MG63 (cell line): ENCODE measurements around the gene DPP9. TPM values are rescaled to one million over a fixed set of nuclear protein-coding genes. Genes with fewer than 3 reads are reported as not detected.
A peak's percentile ranks its signal among the peaks of the same experiment; 100 is the strongest.
"Not testable (repeated sequence)": the region's sequence is repeated elsewhere in the genome, so short reads cannot be mapped to it uniquely, and the experiment has no call there.

Source experiments
- DNase-seq: peaks from one replicate; pipeline ENCODE4 v3.0.0-alpha.2; 2020
- H3K27me3 ChIP-seq: fragments of 250-450 bp; sonication (Bioruptor Pico); 2 replicates; pipeline ENCODE4 v1.5.1; 2020; ENCODE audit warnings: mild to moderate bottlenecking, moderate library complexity
- H3K36me3 ChIP-seq: fragments of 250-450 bp; sonication (Bioruptor Pico); 2 replicates; pipeline ENCODE4 v1.5.1; 2020; ENCODE audit warnings: mild to moderate bottlenecking, moderate library complexity
- H3K4me3 ChIP-seq: fragments of 250-450 bp; sonication (Bioruptor Pico); 2 replicates; pipeline ENCODE4 v1.5.1; 2020; ENCODE audit warnings: mild to moderate bottlenecking, moderate library complexity
- H3K9me3 ChIP-seq: fragments of 250-450 bp; sonication (Bioruptor Pico); 2 replicates; pipeline ENCODE4 v1.5.1; 2020; ENCODE audit warnings: mild to moderate bottlenecking, moderate library complexity
- total RNA-seq: library from RNA; depleted of rRNA; stranded (reverse); fragments of >200 nt; shearing (Covaris generic); gene quantifications from 2 replicates; pipeline ENCODE4 v1.2.3, GENCODE V29; 2014; ENCODE audit warnings: low replicate concordance

DPP9 gene
- total RNA-seq, 1 experiment from 2014 or later, result 16.1 TPM

DNA sequence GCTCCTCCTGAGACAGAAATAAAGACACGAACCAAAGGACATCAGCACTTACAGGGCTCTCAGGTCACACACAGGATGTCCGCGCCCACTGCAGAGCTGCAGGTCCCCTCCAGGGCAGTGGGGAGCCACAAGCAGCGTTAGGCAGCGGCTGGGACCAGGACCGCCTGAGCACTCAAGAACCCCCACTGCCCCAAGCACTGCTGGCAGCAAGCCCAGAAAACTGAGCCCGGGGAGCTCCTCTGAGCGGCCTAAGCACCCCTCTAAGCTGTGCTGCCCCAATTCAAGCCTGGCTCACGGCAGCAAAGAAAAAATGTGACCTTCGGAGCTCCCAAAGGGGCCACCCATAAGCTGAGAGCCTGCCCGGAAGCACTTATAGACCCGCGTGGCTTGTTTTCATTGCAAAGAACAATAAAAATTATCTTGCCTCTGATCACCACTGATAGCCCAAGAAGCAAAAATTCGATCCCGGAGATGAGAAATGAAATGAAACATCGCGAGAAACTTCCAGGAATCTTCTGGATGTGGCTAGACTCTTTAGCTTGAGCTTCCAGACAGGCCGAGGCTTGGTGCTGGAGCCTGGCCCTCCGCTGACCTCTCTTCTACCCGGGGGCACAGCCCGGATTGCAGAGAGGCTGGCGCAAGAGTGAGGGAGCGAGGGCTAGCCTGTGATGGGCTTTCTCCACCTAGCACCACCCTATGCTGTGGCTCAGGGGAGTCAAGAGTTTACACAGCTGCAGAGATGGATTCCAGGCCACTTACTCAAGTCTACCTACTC, 6.3 kb downstream of the DPP9 start:
- Histone ChIP-seq H3K4me3 (no peak overlapping the region), H3K27me3 (no peaks in the 10 kb centered on the region), H3K36me3 (peaks cover 26% of the 10 kb centered on the region), H3K9me3 (no peaks in the 10 kb centered on the region)
- no peak for DNase-seq

DNA sequence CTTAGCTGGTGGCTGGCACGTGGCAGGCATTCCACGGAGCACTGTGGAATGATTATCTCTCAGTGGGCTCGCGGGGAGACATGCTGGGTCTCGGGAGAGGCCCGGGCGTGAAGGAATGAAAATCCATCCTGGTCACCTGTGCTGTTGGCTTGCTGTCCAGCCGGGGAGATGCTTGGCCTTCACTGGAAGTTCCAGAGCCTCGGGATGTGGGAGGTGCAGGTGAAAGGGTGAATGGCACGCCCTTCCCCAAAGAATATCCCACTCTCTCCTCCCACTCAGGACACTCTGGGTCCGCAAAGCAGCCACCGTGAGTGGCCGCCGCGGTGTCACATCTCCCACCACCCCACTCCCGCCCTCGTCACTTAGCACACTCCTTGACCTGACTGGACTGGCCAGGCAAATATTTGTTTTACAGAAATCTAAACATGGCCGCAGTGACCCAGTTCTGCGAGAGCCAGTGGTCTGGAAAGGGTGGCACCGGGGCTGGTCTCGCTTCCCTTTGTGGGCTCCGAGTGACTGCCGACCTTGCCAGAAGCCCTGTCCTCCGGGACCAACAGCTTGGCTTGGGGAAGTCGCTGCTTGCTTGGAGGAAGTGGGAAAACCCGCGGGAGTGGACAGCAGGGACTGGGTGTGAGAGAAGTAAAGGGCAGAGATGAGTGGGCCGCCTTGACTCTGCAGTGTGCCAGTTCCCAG, 8.0 kb downstream of the DPP9 start:
- H3K36me3 ChIP-seq, result peaks cover 37% of the 10 kb centered on the region

DNA sequence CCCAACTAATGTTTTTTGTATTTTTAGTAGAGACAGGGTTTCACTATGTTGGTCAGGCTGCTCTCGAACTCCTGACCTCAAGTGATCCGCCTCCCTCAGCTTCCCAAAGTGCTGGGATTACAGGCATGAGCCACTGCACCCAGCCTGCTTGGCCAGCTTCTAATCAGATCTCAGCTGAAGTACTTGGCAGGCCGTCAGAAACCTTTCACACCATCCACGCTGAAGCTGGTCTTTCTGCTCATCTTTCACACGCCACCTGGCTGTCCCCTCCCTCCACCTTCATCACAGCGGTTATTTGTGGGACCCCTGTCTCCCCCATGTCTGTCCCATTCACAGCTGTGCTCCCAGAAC, 8.5 kb downstream of the DPP9 start:
- H3K27me3 ChIP-seq, DNase-seq, H3K4me3 ChIP-seq, H3K9me3 ChIP-seq: not testable (repeated sequence)
- H3K36me3 ChIP-seq, result peaks cover 40% of the 10 kb centered on the region

More for the DNA sequence above, 8.0 kb downstream of the DPP9 start:
- no peaks in the 10 kb centered on the region for H3K9me3 ChIP-seq
- H3K4me3 ChIP-seq, result no peak overlapping the region
- no peak for DNase-seq
- H3K27me3 ChIP-seq, result no peaks in the 10 kb centered on the region

DNA sequence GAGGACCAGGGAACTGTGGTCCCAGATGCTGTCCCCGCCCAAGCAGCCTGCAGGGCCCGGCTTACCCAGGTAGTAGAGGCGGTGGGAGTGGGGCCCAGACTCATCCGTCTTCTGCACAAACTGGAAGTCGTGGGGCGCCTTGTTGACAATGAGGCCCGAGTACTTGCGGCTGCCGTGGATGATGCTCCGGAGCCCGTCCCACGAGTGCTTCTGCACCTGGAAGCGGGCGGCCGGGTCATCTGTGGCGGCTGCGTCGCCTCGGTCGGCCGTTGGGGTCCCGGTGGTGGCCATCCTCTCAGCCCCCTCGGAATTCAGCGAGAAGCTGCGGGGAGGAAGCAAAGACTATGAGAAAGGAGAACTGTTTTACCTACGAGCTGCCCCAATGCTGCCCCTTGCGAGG, 9.6 kb downstream of the DPP9 start:
- no peak for DNase-seq
- H3K36me3 ChIP-seq, result peaks cover 40% of the 10 kb centered on the region
- no peaks in the 10 kb centered on the region for H3K27me3 ChIP-seq
- no peak overlapping the region for H3K4me3 ChIP-seq
- H3K9me3 ChIP-seq, result no peaks in the 10 kb centered on the region

DNA sequence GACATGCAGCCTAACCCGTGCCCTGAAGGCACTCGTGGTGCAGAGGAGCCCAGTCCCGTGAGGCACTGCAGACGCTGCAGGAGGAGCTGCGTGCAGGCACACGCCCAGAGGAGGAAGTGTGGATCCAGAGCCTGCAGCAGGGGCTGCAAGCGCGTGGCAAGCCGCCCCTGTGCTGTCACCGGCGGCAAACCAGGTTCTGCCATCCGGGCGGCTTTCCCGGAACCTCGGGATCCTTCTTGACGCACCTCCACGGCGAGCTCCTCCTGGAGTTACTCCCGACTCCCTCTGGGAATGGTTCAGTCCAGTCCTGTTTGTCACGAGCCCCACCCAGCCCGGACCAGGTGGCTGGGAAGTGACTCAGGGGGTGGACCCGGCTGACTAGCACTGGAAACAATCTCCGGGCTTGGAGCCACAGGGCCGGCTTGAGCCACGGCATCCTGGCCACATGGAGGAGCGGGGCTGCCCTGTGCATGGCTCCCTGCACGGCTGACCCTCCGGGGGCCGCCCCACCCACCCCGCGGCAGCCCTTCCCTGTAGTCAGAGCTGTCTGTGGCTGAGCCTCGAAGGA, 10.2 kb downstream of the DPP9 start:
- no peaks in the 10 kb centered on the region for H3K27me3 ChIP-seq
- 0 out of 2 replicates have a peak overlapping the region, but pooled peaks have one; percentile 12 for H3K4me3 ChIP-seq
- peak; percentile 97 for DNase-seq
- peaks cover 41% of the 10 kb centered on the region for H3K36me3 ChIP-seq
- no peaks in the 10 kb centered on the region for H3K9me3 ChIP-seq

DNA sequence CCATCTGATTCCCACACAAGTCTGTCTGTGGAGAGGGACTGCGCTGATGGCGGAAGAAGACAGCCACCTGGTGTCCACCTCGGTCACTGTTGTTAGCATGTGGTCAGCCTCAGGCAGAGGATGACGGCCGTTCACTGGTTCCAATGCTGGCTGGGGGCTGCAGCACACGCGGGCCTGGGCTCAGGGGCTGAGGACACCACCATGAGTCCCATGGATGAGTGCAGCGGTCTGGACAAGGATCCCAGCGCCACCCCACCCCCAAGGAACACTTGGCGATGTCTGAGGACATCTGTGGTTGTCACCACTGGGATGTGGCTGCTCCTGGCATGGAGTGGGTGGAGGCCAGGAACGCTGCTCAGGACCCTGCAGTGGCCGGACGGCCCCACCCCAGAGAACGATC, 10.9 kb downstream of the DPP9 start:
- Histone ChIP-seq H3K9me3 (no peaks in the 10 kb centered on the region), H3K36me3 (peaks cover 48% of the 10 kb centered on the region), H3K27me3 (no peaks in the 10 kb centered on the region), H3K4me3 (no peak overlapping the region)
- DNase-seq, result no peak

DNA sequence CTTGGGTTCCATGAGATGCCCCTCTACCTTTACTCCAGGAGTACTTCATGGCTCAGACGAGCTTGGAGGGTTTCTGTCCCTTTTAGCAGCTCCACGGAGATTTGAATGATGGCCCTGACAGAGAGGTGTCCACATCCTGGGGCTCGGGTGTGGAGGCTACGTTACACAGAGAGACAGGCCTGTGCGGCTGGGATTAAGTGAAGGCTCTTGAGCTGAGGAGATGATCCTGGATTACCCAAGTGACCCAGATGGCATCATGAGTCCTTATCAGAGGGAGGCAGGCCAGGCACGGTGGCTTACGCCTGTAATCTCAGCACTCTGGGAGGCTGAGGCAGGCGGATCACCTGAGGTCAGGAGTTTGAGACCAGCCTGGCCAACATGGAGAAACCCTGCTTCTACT, 12.4 kb downstream of the DPP9 start:
- Histone ChIP-seq H3K36me3 (peaks cover 48% of the 10 kb centered on the region), H3K4me3 (no peak overlapping the region), H3K9me3 (no peaks in the 10 kb centered on the region), H3K27me3 (no peaks in the 10 kb centered on the region)
- no peak for DNase-seq

DNA sequence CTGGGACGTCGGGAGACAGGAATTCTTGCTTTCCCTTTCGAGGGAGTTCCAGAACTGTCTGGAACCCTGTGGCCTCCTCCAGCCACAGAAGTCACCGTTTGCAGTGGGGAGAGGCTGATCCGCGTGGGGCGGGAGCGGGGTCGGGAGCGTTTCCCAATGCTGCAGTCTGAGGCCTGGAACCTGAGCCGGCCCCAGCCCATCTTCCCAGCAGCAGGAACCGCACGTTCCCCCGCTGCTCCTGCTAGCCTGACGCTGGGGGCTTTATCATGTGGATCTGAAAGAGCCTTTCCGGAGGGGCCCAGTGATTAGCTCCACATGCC, 13.4 kb downstream of the DPP9 start:
- DNase-seq, result no peak
- Histone ChIP-seq H3K36me3 (peaks cover 44% of the 10 kb centered on the region), H3K9me3 (no peaks in the 10 kb centered on the region), H3K4me3 (no peak overlapping the region), H3K27me3 (no peaks in the 10 kb centered on the region)

DNA sequence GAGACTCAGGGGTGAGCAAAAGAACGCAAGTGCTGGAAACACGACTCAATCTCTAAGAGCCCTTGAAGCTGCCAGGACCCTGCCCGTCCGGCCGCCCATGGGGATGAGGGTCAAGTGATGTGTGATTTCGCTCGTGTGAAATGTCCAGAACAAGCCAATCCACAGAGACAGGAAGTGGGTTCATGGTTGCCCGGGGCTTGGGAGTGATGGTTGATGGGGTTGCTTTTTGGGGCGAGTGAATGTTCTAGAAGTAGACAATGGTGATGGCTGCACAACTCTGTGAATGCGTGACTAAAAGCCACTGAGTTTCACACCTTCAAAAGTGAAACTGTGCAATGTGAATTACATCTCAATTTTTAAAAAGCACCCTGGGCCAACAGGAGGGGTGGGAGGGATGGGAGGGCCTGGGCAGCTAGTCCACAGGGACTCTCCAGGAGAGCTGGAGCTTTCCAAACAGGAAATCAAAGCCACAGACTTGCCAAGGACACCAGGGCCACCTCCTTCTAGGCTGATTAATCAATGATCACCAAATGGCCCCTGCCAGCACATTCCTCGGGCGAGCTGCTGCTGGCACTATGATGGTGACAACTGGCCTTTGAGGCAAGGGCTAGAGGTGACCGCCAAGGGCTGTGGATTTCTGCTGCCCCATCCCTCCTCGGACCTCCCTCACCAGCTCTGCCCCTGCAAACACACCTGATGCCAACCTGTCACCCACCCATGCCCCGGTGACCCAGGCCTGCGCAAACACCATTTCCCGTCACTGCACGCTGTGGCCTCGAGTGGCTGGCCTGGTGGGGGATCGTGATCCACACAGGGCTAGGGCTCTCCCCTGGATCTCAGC, 14.0 kb downstream of the DPP9 start:
- Histone ChIP-seq H3K9me3 (no peaks in the 10 kb centered on the region), H3K4me3 (no peak overlapping the region), H3K27me3 (no peaks in the 10 kb centered on the region), H3K36me3 (peaks cover 43% of the 10 kb centered on the region)
- peak; percentile 60 for DNase-seq

DNA sequence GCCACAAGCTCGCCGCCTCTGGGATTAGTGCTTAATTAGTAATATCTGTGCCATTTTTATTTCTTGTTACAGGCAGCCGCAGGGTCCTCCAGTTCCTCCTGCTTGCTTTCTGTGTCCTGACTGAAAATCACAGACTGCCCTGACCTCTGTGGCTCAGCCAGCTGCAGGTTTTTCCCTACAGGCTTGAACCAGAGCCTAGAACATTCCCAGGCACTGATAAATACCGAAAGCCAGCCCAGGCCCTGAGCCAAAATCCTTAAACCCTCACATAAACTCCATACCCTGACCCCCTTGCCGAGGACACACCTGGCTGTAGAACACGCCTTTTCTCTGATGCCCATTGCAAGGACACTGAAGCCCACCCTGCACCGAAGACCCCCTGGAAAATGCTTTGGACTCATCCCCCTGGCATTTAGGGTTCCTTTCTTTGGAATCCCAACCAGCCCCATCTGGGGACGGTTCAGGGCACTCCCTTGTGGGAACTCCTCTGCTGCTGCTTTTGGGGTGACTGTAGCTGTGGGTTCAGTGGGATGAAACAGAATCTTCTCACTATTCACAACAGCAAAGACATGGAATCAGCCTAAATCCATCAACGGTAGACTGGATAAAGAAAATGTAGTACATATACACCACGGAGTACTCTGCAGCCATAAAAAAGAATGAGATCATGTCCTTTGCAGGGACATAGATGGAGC, 15.5 kb downstream of the DPP9 start:
- Histone ChIP-seq H3K27me3 (no peaks in the 10 kb centered on the region), H3K9me3 (no peaks in the 10 kb centered on the region), H3K4me3 (no peak overlapping the region), H3K36me3 (peaks cover 32% of the 10 kb centered on the region)
- DNase-seq, result peak; percentile 38

DNA sequence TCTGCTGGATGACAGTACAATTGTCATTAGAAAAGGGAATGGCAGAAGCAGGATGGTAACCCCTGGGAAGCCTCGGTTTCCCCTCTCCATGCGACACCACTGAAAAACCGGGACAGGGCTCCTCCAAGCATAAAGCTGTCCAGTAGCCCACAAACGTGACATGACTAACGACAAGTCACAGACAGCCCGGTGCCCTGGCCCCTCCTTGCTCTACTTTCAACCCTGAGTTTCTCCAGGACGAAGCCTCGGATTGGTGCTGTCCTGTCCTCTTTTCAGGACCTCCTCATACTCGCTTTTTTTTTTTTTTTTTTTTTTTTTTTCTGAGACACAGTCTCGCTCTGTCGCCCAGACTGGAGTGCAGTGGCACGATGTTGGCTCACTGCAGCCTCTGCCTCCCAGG, 16.3 kb downstream of the DPP9 start:
- H3K9me3 ChIP-seq, result no peaks in the 10 kb centered on the region
- DNase-seq, result no peak
- no peaks in the 10 kb centered on the region for H3K27me3 ChIP-seq
- no peak overlapping the region for H3K4me3 ChIP-seq
- H3K36me3 ChIP-seq, result peaks cover 24% of the 10 kb centered on the region

DNA sequence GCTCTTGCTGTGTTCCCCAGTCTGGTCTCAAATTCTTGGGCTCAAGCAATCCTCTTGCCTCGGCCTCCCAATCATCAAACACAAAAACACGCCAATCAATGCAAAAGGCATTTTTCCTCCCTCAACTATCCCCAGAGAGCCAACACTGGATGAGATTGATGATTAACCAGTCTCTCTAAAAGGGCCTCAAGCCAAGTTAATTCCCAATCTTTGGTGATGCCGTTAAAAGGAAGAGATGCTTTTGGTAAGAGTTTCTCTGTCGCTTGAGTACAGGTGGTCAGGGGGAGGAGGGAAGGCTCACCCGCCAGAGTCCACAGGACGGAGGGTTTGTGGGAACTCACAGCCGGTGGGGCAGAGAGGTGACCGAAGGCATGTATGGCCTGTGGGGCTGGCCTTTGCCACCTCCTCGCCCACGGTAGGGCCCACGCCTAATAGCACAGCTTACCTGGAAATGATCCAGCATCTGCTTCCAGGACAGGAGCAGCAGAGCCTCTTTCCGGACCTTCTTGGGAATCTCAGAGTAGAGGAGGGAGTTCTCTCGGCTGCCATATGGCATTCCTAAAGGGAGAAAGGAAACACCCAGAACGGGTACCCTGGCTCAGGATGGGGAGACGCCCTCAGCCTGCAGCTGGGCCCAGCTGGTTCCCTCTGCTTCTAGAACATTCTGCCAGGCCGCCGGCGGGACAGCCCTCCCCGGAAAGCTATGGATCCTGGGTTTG, 18.1 kb downstream of the DPP9 start:
- no peak overlapping the region for H3K4me3 ChIP-seq
- H3K36me3 ChIP-seq, result peaks cover 18% of the 10 kb centered on the region
- DNase-seq, result no peak
- H3K9me3 ChIP-seq, result no peaks in the 10 kb centered on the region
- no peaks in the 10 kb centered on the region for H3K27me3 ChIP-seq

DNA sequence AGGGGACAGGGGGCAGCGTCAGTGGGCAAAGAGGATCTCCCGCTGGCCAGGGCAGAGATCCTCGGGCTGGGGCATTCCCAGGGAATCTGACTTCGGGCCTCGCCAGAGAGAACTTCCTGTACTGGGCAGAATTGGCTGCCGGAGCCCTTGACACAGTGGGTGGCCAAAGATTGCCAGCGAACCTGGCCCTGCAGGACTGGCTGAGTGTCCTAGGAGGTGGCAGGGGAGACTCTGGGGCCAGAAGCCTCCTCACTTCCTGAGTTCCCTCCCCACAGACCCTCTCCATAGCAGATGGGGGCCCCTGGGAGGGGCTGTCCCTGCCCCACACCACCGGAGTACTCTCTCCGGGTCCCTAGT, 19.3 kb downstream of the DPP9 start:
- Histone ChIP-seq H3K9me3 (no peaks in the 10 kb centered on the region), H3K27me3 (no peaks in the 10 kb centered on the region), H3K4me3 (no peak overlapping the region), H3K36me3 (peaks cover 19% of the 10 kb centered on the region; the same call in 1 of the 2 replicates)
- peak; percentile 29 for DNase-seq

DNA sequence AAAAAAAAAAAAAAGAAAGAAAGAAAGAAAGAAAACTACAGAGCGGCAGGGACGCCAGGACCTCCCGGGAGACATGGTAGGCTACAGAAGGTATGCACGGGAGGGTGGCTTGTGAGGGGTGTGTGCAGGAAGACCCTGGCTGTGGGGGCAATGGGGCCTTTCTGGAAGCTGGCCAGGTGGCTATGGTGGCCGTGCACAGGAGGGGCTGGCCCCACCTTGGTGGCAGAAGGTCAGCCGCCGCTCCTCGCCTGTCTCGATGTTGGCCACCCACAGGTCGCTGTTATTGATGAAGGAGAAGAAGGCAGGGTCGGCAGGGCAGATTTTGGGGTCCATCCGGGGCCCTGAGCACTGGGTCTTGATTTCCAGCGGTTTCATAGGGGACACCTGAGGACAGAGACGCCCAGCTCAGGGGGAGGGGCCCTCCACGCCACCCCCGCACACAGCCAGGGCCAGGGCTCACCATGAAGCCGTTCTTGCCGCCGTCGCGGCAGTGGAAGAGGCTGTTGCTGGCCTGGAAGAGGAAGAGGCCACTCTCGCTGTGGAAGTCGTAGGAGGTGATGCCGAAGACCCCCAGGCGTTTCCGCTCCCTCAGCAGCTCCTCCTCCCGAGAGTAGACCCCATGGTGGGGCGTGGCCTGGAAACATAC, 19.8 kb downstream of the DPP9 start:
- no peak overlapping the region for H3K4me3 ChIP-seq
- H3K27me3 ChIP-seq, result no peaks in the 10 kb centered on the region
- peaks cover 18% of the 10 kb centered on the region; the same call in 1 of the 2 replicates for H3K36me3 ChIP-seq
- no peak for DNase-seq
- no peaks in the 10 kb centered on the region for H3K9me3 ChIP-seq

DNA sequence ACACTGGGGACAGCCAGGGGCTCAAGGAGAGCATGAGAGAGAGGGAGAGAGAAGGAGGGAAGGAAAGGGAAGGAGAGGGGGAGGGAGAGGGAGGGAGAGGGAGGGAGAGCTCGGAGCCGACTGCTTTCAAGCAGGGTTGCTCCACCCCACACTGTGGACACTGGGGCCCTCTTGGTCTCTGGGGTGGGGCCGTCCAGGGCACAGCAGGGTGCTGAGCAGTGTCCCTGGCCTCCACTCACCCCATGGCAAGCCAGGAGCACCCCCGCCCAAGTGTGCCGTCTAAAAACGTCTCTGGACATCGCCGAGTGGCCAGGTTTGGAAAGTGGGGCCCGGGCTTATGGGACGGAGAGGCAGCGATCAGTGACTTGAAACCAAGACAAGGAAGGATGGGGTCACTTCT, 20.9 kb downstream of the DPP9 start:
- Histone ChIP-seq H3K9me3 (no peaks in the 10 kb centered on the region), H3K36me3 (peaks cover 8% of the 10 kb centered on the region; the same call in 1 of the 2 replicates), H3K27me3 (no peaks in the 10 kb centered on the region), H3K4me3 (no peak overlapping the region)
- DNase-seq, result no peak

DNA sequence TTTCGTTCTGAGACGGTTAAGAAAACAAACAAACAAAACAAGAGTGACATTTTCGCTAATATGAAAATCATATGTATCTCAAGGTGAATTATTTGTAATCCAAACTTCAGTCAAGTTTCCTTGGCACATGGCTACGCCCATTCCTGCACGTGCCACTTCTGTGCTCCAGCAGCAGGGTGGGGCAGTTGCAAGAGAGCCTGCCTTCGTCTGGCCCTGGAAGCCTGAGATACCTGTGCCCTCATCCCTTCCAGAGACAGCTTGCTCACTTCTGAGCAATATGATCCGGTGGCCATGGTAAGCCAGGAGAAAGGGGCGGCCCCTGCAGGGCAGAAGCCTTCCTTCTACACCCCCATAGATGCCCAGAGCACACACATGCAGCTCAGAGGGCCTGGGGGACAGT, 22.1 kb downstream of the DPP9 start:
- Histone ChIP-seq H3K9me3 (no peaks in the 10 kb centered on the region), H3K4me3 (no peak overlapping the region), H3K36me3 (peaks cover 8% of the 10 kb centered on the region; the same call in 1 of the 2 replicates), H3K27me3 (no peaks in the 10 kb centered on the region)
- DNase-seq, result no peak
